Measurements from ENCODE around the gene KLHL4. TPM values are rescaled to one million over a fixed set of nuclear protein-coding genes. Genes with fewer than 3 reads are reported as not detected.

KLHL4 gene, protein sequence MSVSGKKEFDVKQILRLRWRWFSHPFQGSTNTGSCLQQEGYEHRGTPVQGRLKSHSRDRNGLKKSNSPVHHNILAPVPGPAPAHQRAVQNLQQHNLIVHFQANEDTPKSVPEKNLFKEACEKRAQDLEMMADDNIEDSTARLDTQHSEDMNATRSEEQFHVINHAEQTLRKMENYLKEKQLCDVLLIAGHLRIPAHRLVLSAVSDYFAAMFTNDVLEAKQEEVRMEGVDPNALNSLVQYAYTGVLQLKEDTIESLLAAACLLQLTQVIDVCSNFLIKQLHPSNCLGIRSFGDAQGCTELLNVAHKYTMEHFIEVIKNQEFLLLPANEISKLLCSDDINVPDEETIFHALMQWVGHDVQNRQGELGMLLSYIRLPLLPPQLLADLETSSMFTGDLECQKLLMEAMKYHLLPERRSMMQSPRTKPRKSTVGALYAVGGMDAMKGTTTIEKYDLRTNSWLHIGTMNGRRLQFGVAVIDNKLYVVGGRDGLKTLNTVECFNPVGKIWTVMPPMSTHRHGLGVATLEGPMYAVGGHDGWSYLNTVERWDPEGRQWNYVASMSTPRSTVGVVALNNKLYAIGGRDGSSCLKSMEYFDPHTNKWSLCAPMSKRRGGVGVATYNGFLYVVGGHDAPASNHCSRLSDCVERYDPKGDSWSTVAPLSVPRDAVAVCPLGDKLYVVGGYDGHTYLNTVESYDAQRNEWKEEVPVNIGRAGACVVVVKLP
- total RNA-seq (2022; extraction: Qiagen RNA extraction) = 5.6 to 6.3 TPM (median 5.6 TPM) in 5 replicates

DNA sequence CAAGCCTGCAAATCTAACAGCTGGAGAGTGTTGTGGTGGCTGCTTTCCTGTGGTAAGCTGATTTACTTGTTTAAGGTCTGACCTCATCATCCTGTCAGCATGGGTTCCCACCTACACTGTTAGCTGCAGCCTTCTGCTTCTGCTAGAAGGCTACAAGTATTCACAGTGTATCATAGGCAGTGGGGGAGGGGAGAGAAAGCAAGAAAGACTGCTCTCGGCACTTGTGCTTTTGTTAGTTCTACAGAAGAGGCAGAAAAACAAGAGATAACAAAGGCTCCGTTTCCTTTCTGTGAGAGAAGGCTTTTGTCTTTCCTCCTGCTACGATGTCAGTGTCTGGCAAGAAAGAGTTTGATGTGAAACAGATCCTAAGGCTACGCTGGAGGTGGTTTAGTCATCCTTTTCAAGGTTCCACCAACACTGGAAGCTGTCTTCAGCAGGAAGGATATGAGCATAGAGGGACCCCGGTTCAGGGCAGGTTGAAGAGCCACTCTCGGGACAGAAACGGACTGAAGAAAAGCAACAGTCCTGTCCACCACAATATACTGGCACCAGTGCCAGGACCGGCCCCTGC is at the start of gene KLHL4:
KLHL4 (plus strand) TSS at position 232 of the 571 bp plus-strand sequence; CDS start at position 324, 92 bp downstream.

